HepG2 (cell line): ENCODE measurements around the gene EEFSEC. TPM values are rescaled to one million over a fixed set of nuclear protein-coding genes. Genes with fewer than 3 reads are reported as not detected.
A peak's percentile ranks its signal among the peaks of the same experiment; 100 is the strongest.

Experiments used
- BCL6 ChIP-seq: IDR thresholded peaks from 2 replicates; pipeline ENCODE4 v1.6.1; 2016; ENCODE audit warnings: missing genetic modification reagents, missing compliant biosample characterization
- ERF ChIP-seq: IDR thresholded peaks from 2 replicates; pipeline ENCODE4 v1.6.1; 2018; ENCODE audit warnings: missing biosample characterization, missing genetic modification reagents
- HNF4A ChIP-seq: sonication (generic); formaldehyde crosslinking; IDR thresholded peaks from 2 replicates; pipeline ENCODE4 v1.4.0; 2020; ENCODE audit warnings: missing genetic modification reagents
- KDM6A ChIP-seq: IDR thresholded peaks from 2 replicates; pipeline ENCODE4 v1.6.1; 2016; ENCODE audit warnings: low read depth
- PPARG ChIP-seq: conservative IDR thresholded peaks from 2 replicates; pipeline ENCODE4 v1.6.1; 2016; ENCODE audit warnings: missing biosample characterization, missing genetic modification reagents
- SKI ChIP-seq: fragments of 450-650 bp; IDR thresholded peaks from one replicate; pipeline ENCODE4 v1.6.1; 2018; ENCODE audit warnings: mild to moderate bottlenecking; ENCODE audit not compliant: partially characterized antibody
- THAP9 ChIP-seq: sonication (generic); formaldehyde crosslinking; IDR thresholded peaks from 2 replicates; pipeline ENCODE4; 2020; ENCODE audit warnings: missing genetic modification reagents, mild to moderate bottlenecking, borderline replicate concordance
- YEATS4 ChIP-seq: sonication (generic); formaldehyde crosslinking; IDR thresholded peaks from 2 replicates; pipeline ENCODE4 v1.4.0; 2020; ENCODE audit warnings: missing genetic modification reagents, borderline replicate concordance
- ZFP36 ChIP-seq: fragments of 150-350 bp; IDR thresholded peaks from 2 replicates; pipeline ENCODE4 v1.6.1; 2018; ENCODE audit warnings: borderline replicate concordance, low read length, low read depth; ENCODE audit not compliant: partially characterized antibody
- ZNF326 ChIP-seq: sonication (generic); formaldehyde crosslinking; IDR thresholded peaks from 2 replicates; pipeline ENCODE4 v1.4.0; 2020; ENCODE audit warnings: missing genetic modification reagents, borderline replicate concordance
- ZNF335 ChIP-seq: sonication (generic); formaldehyde crosslinking; IDR thresholded peaks from 2 replicates; pipeline ENCODE4 v1.4.0; 2020; ENCODE audit warnings: missing genetic modification reagents
- ZNF503 ChIP-seq: sonication (generic); formaldehyde crosslinking; IDR thresholded peaks from 2 replicates; pipeline ENCODE4 v1.4.0; 2020; ENCODE audit warnings: missing genetic modification reagents
- ZNF605 ChIP-seq: sonication (generic); formaldehyde crosslinking; IDR thresholded peaks from 2 replicates; pipeline ENCODE4 v1.8.0; 2022; ENCODE audit warnings: mild to moderate bottlenecking, missing genetic modification reagents
- ZNF672 ChIP-seq: sonication (generic); formaldehyde crosslinking; IDR thresholded peaks from 2 replicates; pipeline ENCODE4 v1.8.1; 2022; ENCODE audit warnings: missing genetic modification reagents
- ZNF709 ChIP-seq: sonication (generic); formaldehyde crosslinking; IDR thresholded peaks from 2 replicates; pipeline ENCODE4 v1.5.0; 2020; ENCODE audit warnings: mild to moderate bottlenecking, missing genetic modification reagents
- ZNF724P ChIP-seq: sonication (generic); formaldehyde crosslinking; IDR thresholded peaks from 2 replicates; pipeline ENCODE4 v1.8.0; 2022; ENCODE audit warnings: missing genetic modification reagents, borderline replicate concordance
- ZNF740 ChIP-seq: sonication (generic); formaldehyde crosslinking; IDR thresholded peaks from 2 replicates; pipeline ENCODE4 v1.4.0; 2020; ENCODE audit warnings: missing genetic modification reagents
- ZNF782 ChIP-seq: sonication (generic); formaldehyde crosslinking; IDR thresholded peaks from 2 replicates; pipeline ENCODE4 v1.4.0; 2020; ENCODE audit warnings: missing genetic modification reagents, mild to moderate bottlenecking, borderline replicate concordance
- polyA plus RNA-seq, 8 experiments: library from polyadenylated mRNA; depleted of rRNA in 3 of 8; stranded (reverse) in 7 of 8; unstranded in 1 of 8; fragments of >200 nt; fragmentation: Illumina TruSeq in 4 of 8; extraction: Trizol in 4 of 8; gene quantifications; 2 replicates each; pipeline versions ENCODE4 v1.2.1 to v1.2.3, GENCODE V29; 2011 to 2016; ENCODE audit warnings: low read depth in 4 of 8, missing spikeins in 1 of 8, mixed read lengths in 1 of 8; ENCODE audit not compliant: insufficient read depth in 1 of 8
- total RNA-seq, 5 experiments: library from RNA; depleted of rRNA; stranded (reverse); fragments of >200 nt; fragmentation: Illumina TruSeq; extraction: Trizol; gene quantifications; 2 replicates each; pipeline ENCODE4 v1.2.3, GENCODE V29; 2016; ENCODE audit warnings: low read depth in 1 of 5
- TF ChIP-seq, protein P1 (sequence below): sonication (generic); formaldehyde crosslinking; IDR thresholded peaks from 2 replicates; pipeline ENCODE4 v1.5.1; 2020; ENCODE audit warnings: mild to moderate bottlenecking, missing genetic modification reagents
- TF ChIP-seq, protein P2 (sequence below): sonication (generic); formaldehyde crosslinking; conservative IDR thresholded peaks from 2 replicates; pipeline ENCODE4 v1.4.0; 2020; ENCODE audit warnings: missing genetic modification reagents

Gene EEFSEC
- total and polyA plus RNA-seq, 2 of the 13 experiments (the other 11 are each of a cell fraction or from before 2014, with no cell fraction given): 6.4 to 24.2 TPM

DNA sequence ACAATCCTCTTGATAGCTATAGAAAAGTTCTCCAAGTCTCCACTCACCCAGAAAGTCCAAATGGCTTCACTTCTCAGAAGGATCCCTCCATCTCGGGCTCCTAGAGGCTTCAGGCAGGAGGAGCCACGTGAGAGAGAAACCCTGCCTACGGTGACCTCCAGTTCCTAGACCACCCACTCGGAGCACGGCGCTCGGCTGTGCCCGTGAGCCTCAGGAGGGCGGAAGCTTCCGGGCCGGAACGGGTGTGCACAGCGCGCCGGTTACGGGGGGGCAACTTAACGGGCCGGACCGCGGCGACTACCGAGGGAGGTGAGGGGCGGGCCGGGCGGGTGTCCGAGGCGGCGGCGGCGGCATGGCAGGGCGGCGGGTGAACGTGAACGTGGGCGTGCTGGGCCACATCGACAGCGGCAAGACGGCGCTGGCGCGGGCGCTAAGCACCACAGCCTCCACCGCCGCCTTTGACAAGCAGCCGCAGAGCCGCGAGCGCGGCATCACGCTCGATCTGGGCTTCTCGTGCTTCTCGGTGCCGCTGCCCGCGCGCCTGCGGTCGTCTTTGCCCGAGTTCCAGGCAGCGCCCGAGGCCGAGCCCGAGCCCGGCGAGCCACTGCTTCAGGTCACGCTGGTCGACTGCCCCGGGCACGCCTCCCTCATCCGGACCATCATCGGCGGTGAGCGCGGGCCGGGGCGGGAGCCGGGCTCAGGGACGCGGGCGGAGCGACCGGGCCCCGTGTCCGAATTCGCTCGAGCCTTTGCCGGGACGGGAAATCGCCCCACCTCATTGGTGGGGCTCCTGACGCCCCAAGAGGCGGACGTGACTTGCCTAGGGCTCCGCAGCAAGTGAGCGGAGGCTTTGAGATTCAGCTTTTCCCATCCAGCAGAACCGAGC lies at the start of gene EEFSEC (continued):
- TF ChIP-seq, protein P1, sequence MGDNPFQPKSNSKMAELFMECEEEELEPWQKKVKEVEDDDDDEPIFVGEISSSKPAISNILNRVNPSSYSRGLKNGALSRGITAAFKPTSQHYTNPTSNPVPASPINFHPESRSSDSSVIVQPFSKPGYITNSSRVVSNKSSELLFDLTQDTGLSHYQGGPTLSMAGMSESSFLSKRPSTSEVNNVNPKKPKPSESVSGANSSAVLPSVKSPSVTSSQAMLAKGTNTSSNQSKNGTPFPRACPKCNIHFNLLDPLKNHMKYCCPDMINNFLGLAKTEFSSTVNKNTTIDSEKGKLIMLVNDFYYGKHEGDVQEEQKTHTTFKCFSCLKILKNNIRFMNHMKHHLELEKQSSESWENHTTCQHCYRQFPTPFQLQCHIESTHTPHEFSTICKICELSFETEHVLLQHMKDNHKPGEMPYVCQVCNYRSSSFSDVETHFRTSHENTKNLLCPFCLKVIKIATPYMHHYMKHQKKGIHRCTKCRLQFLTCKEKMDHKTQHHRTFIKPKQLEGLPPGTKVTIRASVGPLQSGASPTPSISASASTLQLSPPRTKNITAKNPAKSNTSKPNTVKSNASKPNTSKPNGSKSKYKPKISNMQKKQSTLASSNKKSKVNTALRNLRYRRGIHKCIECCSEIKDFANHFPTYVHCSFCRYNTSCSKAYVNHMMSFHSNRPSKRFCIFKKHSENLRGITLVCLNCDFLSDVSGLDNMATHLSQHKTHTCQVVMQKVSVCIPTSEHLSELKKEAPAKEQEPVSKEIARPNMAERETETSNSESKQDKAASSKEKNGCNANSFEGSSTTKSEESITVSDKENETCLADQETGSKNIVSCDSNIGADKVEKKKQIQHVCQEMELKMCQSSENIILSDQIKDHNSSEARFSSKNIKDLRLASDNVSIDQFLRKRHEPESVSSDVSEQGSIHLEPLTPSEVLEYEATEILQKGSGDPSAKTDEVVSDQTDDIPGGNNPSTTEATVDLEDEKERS: peak; percentile 57; the same call in 1 of the 2 replicates
- peak; percentile 17; the same call in 1 of the 2 replicates for TF ChIP-seq ZNF605 (CRISPR knock-in tag)
- peak; percentile 93 for TF ChIP-seq THAP9 (CRISPR knock-in tag)
- TF ChIP-seq, protein P2, sequence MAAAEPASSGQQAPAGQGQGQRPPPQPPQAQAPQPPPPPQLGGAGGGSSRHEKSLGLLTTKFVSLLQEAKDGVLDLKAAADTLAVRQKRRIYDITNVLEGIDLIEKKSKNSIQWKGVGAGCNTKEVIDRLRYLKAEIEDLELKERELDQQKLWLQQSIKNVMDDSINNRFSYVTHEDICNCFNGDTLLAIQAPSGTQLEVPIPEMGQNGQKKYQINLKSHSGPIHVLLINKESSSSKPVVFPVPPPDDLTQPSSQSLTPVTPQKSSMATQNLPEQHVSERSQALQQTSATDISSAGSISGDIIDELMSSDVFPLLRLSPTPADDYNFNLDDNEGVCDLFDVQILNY: 0 out of 2 replicates have a peak, but pooled peaks have one; percentile 58
- peak; percentile 81 for TF ChIP-seq ZNF740
- peak; percentile 48; the same call in 1 of the 2 replicates for TF ChIP-seq KDM6A (CRISPR knock-in tag)
- no peak for TF ChIP-seq ZNF326 (CRISPR knock-in tag)
- TF ChIP-seq ZNF782 (CRISPR knock-in tag): peak; percentile 91
- TF ChIP-seq SKI: peak; percentile 18
- TF ChIP-seq PPARG (CRISPR knock-in tag): no peak; the same call in 1 of the 2 replicates
- TF ChIP-seq ZNF672: no peak
- TF ChIP-seq ZFP36: no peak
- peak; percentile 81 for TF ChIP-seq ZNF709 (CRISPR knock-in tag)
- TF ChIP-seq ERF (CRISPR knock-in tag): peak; percentile 80; the same call in 1 of the 2 replicates
- TF ChIP-seq ZNF335 (CRISPR knock-in tag): peak; percentile 78; the same call in 1 of the 2 replicates
- TF ChIP-seq YEATS4 (CRISPR knock-in tag): peak; percentile 97
- peak; percentile 65 for TF ChIP-seq HNF4A (CRISPR knock-in tag)
- TF ChIP-seq ZNF724P (CRISPR knock-in tag): no peak
- peak; percentile 35; the same call in 1 of the 2 replicates for TF ChIP-seq ZNF503
- TF ChIP-seq BCL6 (CRISPR knock-in tag): peak; percentile 77
